ACC112 (cell line): ENCODE measurements around the gene YY1.

ENCODE experiments used
- H2AFZ ChIP-seq: fragments of 200-600 bp; sonication (generic); one replicate; pipeline ENCODE4 v1.6.0; 2017; ENCODE audit warnings: antibody characterized with exemption, low read length; ENCODE audit not compliant: unreplicated experiment
- H3K27ac ChIP-seq: fragments of 200-600 bp; sonication (generic); 2 replicates; pipeline ENCODE4 v1.5.1; 2014; ENCODE audit warnings: low read depth, mild to moderate bottlenecking, antibody characterized with exemption, low read length, moderate library complexity
- H3K27me3 ChIP-seq: fragments of 200-600 bp; sonication (generic); 2 replicates; pipeline ENCODE4 v1.6.1; 2014; ENCODE audit warnings: mild to moderate bottlenecking, antibody characterized with exemption, low read length, moderate library complexity, mixed read lengths; ENCODE audit not compliant: insufficient read depth
- H3K36me3 ChIP-seq: fragments of 200-600 bp; sonication (generic); 2 replicates; pipeline ENCODE4 v1.6.1; 2016; ENCODE audit warnings: mild to moderate bottlenecking, antibody characterized with exemption, low read length, moderate library complexity, mixed read lengths; ENCODE audit not compliant: insufficient read depth
- H3K4me1 ChIP-seq: fragments of 200-600 bp; sonication (generic); one replicate; pipeline ENCODE4 v1.6.1; 2016; ENCODE audit warnings: low read length, mixed read lengths; ENCODE audit not compliant: insufficient read depth, unreplicated experiment, control insufficient read depth
- H3K4me3 ChIP-seq: fragments of 200-600 bp; sonication (generic); 2 replicates; pipeline ENCODE4 v1.5.1; 2014; ENCODE audit warnings: mild to moderate bottlenecking, low read depth, low read length
- H3K79me2 ChIP-seq: fragments of 200-600 bp; sonication (generic); one replicate; pipeline ENCODE4 v1.6.0; 2016; ENCODE audit warnings: low read length; ENCODE audit not compliant: control insufficient read depth, unreplicated experiment, insufficient read depth

The YY1 gene

GRCh38 chr14:100320157-100320856 lies 81.4 kb downstream of the YY1 start:
- Histone ChIP-seq H3K79me2 (no peaks in the 10 kb centered on the region), H3K27me3 (no peaks in the 10 kb centered on the region), H3K4me1 (peaks cover 3% of the 10 kb centered on the region), H3K36me3 (no peaks in the 10 kb centered on the region), H3K4me3 (no peak overlapping the region), H3K27ac (no peak overlapping the region), H2AFZ (no peak overlapping the region)

GRCh38 chr14:100321473-100322137 lies 82.7 kb downstream of the YY1 start:
- no peaks in the 10 kb centered on the region for H3K79me2 ChIP-seq
- peaks cover 3% of the 10 kb centered on the region for H3K4me1 ChIP-seq
- H3K4me3 ChIP-seq: no peak overlapping the region
- no peaks in the 10 kb centered on the region for H3K27me3 ChIP-seq
- no peak overlapping the region for H2AFZ ChIP-seq
- H3K36me3 ChIP-seq: no peaks in the 10 kb centered on the region
- H3K27ac ChIP-seq: no peak overlapping the region

- Histone ChIP-seq H3K27ac (no peak overlapping the region), H3K4me3 (no peak overlapping the region), H3K4me1 (peaks cover 3% of the 10 kb centered on the region), H3K27me3 (no peaks in the 10 kb centered on the region), H3K79me2 (no peaks in the 10 kb centered on the region), H2AFZ (no peak overlapping the region), H3K36me3 (no peaks in the 10 kb centered on the region)
These were observed 83.4 kb downstream of the YY1 start for GRCh38 chr14:100322138-100322957.

- H2AFZ ChIP-seq: no peak within 1 kb of the TSS
- no peak within 1 kb of the TSS for H3K4me3 ChIP-seq
- H3K27ac ChIP-seq: no peak within 1 kb of the TSS
- no peaks in the 10 kb centered on the region for H3K79me2 ChIP-seq
- H3K36me3 ChIP-seq: no peaks in the 10 kb centered on the region
- no peaks in the 10 kb centered on the region for H3K4me1 ChIP-seq
- no peaks in the 10 kb centered on the region for H3K27me3 ChIP-seq
These were observed 84.4 kb downstream of the YY1 start, which contains the start of gene SLC25A47 for GRCh38 chr14:100323121-100323941. TSS of gene SLC25A47 (plus strand) at chr14:100323339. CDS start at chr14:100323415, 76 bp downstream.

DNA sequence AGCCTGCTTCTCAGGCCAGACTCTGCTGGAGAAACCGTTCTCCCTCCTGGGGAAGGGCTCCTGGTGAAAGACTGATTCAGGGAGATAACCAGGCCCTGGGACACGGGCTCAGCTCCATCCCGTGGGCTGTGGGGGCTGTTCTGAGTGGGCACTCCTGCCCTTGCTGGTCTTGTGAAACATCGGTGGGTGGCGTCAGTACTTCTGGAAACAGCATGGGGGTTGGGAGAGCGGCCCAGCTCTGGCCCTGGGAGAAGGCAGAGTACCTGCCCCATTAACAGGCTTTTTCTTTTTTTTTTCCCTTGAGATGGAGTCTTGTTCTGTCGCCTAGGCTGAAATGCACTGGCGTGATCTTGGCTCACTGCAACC lies 85.0 kb downstream of the YY1 start:
- Histone ChIP-seq H3K79me2 (no peaks in the 10 kb centered on the region), H2AFZ (no peak overlapping the region), H3K4me3 (no peak overlapping the region), H3K4me1 (no peaks in the 10 kb centered on the region), H3K36me3 (no peaks in the 10 kb centered on the region), H3K27ac (no peak overlapping the region), H3K27me3 (no peaks in the 10 kb centered on the region)

DNA sequence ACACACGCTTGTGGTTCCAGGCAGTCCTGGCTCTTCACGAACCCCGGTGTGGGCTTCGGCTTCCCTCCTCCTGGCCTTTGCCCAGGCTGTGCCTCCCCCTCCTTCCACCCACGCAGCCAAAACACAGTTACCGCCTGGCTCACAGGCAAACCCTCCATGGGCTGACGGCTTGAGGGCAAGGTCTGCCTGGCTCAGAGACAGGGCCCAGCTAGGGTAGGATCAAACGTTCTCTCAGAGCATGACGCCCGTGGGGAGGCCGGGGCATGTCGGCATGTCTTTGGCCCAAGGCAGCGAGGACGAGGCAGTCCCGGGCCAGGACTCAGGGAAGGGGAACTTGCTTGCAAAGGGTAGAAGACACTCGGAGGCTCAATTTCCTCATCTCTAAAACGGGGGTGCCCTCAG lies 86.3 kb downstream of the YY1 start:
- Histone ChIP-seq H3K36me3 (no peaks in the 10 kb centered on the region), H3K79me2 (no peaks in the 10 kb centered on the region), H3K27ac (no peak overlapping the region), H3K4me3 (no peak overlapping the region), H3K27me3 (no peaks in the 10 kb centered on the region), H3K4me1 (no peaks in the 10 kb centered on the region), H2AFZ (no peak overlapping the region)

- no peaks in the 10 kb centered on the region for H3K27me3 ChIP-seq
- no peaks in the 10 kb centered on the region for H3K79me2 ChIP-seq
- H3K4me3 ChIP-seq: no peak overlapping the region
- H3K36me3 ChIP-seq: no peaks in the 10 kb centered on the region
- H3K27ac ChIP-seq: no peak overlapping the region
- H3K4me1 ChIP-seq: no peaks in the 10 kb centered on the region
- no peak overlapping the region for H2AFZ ChIP-seq
These were observed 87.0 kb downstream of the YY1 start for GRCh38 chr14:100325958-100326357.

DNA sequence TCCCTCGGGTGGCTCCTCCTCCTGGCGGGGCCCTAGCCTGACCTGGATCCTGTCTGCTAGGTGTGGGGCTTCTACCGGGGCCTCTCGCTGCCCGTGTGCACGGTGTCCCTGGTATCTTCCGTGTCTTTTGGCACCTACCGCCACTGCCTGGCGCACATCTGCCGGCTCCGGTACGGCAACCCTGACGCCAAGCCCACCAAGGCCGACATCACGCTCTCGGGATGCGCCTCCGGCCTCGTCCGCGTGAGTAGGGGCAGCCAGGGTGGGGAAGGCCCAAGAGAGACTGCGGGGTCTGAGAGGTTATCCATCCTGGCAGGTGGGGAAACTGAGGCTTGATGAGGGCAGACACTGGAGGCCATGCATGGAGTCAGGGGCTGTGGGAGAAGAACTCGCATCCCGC lies 88.2 kb downstream of the YY1 start:
- no peaks in the 10 kb centered on the region for H3K4me1 ChIP-seq
- no peaks in the 10 kb centered on the region for H3K36me3 ChIP-seq
- no peaks in the 10 kb centered on the region for H3K79me2 ChIP-seq
- no peak overlapping the region for H3K4me3 ChIP-seq
- no peak overlapping the region for H3K27ac ChIP-seq
- no peak overlapping the region for H2AFZ ChIP-seq
- H3K27me3 ChIP-seq: no peaks in the 10 kb centered on the region

GRCh38 chr14:100328495-100329163 lies 89.7 kb downstream of the YY1 start:
- no peak overlapping the region for H2AFZ ChIP-seq
- H3K27me3 ChIP-seq: no peaks in the 10 kb centered on the region
- no peaks in the 10 kb centered on the region for H3K4me1 ChIP-seq
- H3K4me3 ChIP-seq: no peak overlapping the region
- no peaks in the 10 kb centered on the region for H3K36me3 ChIP-seq
- no peaks in the 10 kb centered on the region for H3K79me2 ChIP-seq
- no peak overlapping the region for H3K27ac ChIP-seq
